ENCODE results near the gene CTR9. TPM values are rescaled to one million over a fixed set of nuclear protein-coding genes. Genes with fewer than 3 reads are reported as not detected.

Gene CTR9
- 12.9 and 21.3 TPM in 2 replicates for total RNA-seq (ENCODE audit: low replicate concordance)

GRCh38 chr11:10750838-10751580 lies at the start of gene CTR9:
Gene CTR9, plus strand, starts transcription at chr11:10751246. Its CDS starts 167 bp downstream, at chr11:10751413.

GRCh38 chr11:10808553-10809372 lies 57.7 kb downstream of the CTR9 start, which contains the start of gene EIF4G2:
Gene EIF4G2, minus strand, starts transcription at chr11:10808926.

Other genes starting within 250 kb of the CTR9 start
- 27.9 and 29.0 TPM in 2 replicates for gene RNF141, start 210.1 kb upstream of the CTR9 start, total RNA-seq (ENCODE audit: low replicate concordance)
- gene LYVE1, start 182.6 kb upstream of the CTR9 start, total RNA-seq (ENCODE audit: low replicate concordance) = 0.23 and 0.59 TPM in 2 replicates
- gene IRAG1, start 57.5 kb upstream of the CTR9 start, total RNA-seq (ENCODE audit: low replicate concordance) = 3.6 and 4.8 TPM in 2 replicates
- gene EIF4G2, start 57.7 kb downstream of the CTR9 start, total RNA-seq (ENCODE audit: low replicate concordance) = 622 and 640 TPM in 2 replicates
- gene ZBED5, start 106.8 kb downstream of the CTR9 start, total RNA-seq (ENCODE audit: low replicate concordance) = 12.0 and 19.2 TPM in 2 replicates

Data from smooth muscle cell of the coronary artery (primary cell).